ENCODE measurements around the gene TBCEL.

TBCEL gene

GRCh38 chr11:121067026-121067425, 43.1 kb downstream of the TBCEL start:
- no peak for DNase-seq

GRCh38 chr11:121067453-121067852, 43.6 kb downstream of the TBCEL start:
- no peak for DNase-seq

GRCh38 chr11:121067962-121068647, 44.2 kb downstream of the TBCEL start:
- DNase-seq: no peak

GRCh38 chr11:121068787-121069186, 44.9 kb downstream of the TBCEL start:
- DNase-seq: no peak

GRCh38 chr11:121070951-121071845, 47.3 kb downstream of the TBCEL start:
- DNase-seq: no peak

GRCh38 chr11:121071846-121072450, 48.0 kb downstream of the TBCEL start:
- no peak for DNase-seq

GRCh38 chr11:121081321-121081720, 57.4 kb downstream of the TBCEL start:
- no peak for DNase-seq

- no peak for DNase-seq
Measured at GRCh38 chr11:121082219-121082618, 58.3 kb downstream of the TBCEL start.

- no peak for DNase-seq
Measured at GRCh38 chr11:121082670-121083069, 58.8 kb downstream of the TBCEL start.

GRCh38 chr11:121086866-121087265, 63.0 kb downstream of the TBCEL start:
- DNase-seq: no peak

- no peak for DNase-seq
Measured at GRCh38 chr11:121089566-121089965, 65.7 kb downstream of the TBCEL start.

GRCh38 chr11:121090145-121090721, 66.3 kb downstream of the TBCEL start:
- no peak for DNase-seq

GRCh38 chr11:121091492-121092152, 67.7 kb downstream of the TBCEL start:
- DNase-seq: no peak

GRCh38 chr11:121095561-121095960, 71.7 kb downstream of the TBCEL start:
- DNase-seq: no peak

- no peak for DNase-seq
Measured at GRCh38 chr11:121099364-121099763, 75.5 kb downstream of the TBCEL start.

- DNase-seq: no peak
Measured at GRCh38 chr11:121099885-121100284, 76.0 kb downstream of the TBCEL start.

- no peak for DNase-seq
Measured at GRCh38 chr11:121100943-121101342, 77.0 kb downstream of the TBCEL start, which contains the start of gene TECTA. Gene TECTA (plus strand): TSS chr11:121101243. CDS start chr11:121102666, 1,423 bp downstream.

GRCh38 chr11:121104312-121104762, 80.4 kb downstream of the TBCEL start:
- no peak for DNase-seq

GRCh38 chr11:121105063-121105480, 81.2 kb downstream of the TBCEL start:
- DNase-seq: no peak

- DNase-seq: no peak
Measured at GRCh38 chr11:121105481-121106195, 81.7 kb downstream of the TBCEL start.

GRCh38 chr11:121106812-121107211, 82.9 kb downstream of the TBCEL start:
- DNase-seq: no peak

- DNase-seq: no peak
Measured at GRCh38 chr11:121108413-121108812, 84.5 kb downstream of the TBCEL start.
